CD4-positive, alpha-beta T cell treated with Interleukin-10 for 1 hour (primary cell): ENCODE data around the gene PAQR9.
"Not testable (repeated sequence)": the region's sequence is repeated elsewhere in the genome, so short reads cannot be mapped to it uniquely, and the experiment has no call there.

Experiments used
- DNase-seq: peaks from one replicate; pipeline ENCODE4 v3.0.0-alpha.2; 2020

PAQR9 gene, protein sequence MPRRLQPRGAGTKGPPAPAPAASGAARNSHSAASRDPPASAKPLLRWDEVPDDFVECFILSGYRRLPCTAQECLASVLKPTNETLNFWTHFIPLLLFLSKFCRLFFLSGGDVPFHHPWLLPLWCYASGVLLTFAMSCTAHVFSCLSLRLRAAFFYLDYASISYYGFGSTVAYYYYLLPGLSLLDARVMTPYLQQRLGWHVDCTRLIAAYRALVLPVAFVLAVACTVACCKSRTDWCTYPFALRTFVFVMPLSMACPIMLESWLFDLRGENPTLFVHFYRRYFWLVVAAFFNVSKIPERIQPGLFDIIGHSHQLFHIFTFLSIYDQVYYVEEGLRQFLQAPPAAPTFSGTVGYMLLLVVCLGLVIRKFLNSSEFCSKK

GRCh38 chr3:142963516-142964448, at the start of gene PAQR9:
TSS of gene PAQR9 (minus strand) at chr3:142963674. CDS start at chr3:142963336, 338 bp downstream.
- no peak for DNase-seq

DNA sequence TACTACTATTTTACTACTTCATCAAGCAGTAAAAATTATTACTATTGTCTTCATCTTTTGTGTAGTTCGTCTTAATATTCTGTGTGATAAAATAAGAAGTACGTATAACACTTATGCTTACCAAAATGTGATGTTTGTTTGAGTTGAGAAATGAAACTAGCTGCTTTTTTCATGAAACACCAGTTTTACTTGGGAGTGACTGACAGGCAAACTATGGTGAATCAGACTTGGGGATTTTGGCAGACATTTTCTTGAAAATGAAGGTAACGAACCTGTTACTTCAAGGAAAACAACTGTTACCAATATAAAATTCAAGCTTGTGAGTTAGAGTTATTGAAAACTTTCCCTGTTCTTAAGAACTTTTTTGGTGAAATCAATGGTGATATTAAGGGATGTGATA, 48.2 kb upstream of the PAQR9 start:
- DNase-seq, result no peak

- no peak for DNase-seq
These were observed 46.5 kb upstream of the PAQR9 start for GRCh38 chr3:143010024-143010423.

- no peak for DNase-seq
These were observed 41.3 kb upstream of the PAQR9 start for GRCh38 chr3:143004823-143005222.

- DNase-seq, result no peak
These were observed 39.3 kb upstream of the PAQR9 start for GRCh38 chr3:143002727-143003126.

- peak; percentile 21 for DNase-seq
These were observed 38.7 kb upstream of the PAQR9 start for GRCh38 chr3:143002083-143002712.

DNA sequence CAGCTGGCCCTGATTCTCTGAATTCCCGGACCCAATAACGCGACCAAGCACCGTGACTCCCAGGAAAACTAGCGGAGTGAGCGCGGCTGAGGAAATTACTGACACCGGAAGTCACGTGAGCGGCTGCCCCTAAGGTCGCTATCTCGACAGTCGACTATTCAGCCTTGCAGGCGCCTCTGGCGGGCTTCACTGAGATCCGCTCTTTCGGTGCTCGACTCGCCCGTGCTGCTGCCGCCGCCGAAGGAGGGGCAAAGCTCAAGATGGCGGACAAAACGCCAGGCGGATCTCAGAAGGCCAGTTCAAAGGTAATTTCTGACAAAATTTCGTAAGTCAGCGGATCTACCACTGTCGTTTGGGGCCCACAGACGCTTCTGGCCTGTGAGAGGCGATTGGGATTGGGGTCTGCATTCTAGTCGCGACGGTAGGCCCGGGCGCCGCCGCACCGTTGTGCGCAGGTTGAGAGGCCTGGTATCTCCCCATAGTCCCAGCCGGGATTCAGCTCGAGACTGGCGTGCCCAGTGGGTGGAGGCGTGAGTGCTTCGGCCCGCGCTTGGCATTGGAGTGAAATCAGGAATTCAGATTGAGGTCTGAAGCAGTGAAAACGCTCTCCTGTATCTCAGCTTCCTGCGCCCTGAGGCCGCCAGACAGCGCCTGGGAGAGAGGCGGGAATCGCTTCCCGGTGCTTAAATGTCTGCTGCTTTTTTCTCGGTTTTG, 38.1 kb upstream of the PAQR9 start, which contains the start of gene U2SURP:
U2SURP (plus strand) TSS at position 202 of the 714 bp plus-strand sequence; CDS start at position 261, 59 bp downstream.
- DNase-seq, result peak; percentile 94

- DNase-seq, result no peak
These were observed 37.5 kb upstream of the PAQR9 start for GRCh38 chr3:143001034-143001368.

DNA sequence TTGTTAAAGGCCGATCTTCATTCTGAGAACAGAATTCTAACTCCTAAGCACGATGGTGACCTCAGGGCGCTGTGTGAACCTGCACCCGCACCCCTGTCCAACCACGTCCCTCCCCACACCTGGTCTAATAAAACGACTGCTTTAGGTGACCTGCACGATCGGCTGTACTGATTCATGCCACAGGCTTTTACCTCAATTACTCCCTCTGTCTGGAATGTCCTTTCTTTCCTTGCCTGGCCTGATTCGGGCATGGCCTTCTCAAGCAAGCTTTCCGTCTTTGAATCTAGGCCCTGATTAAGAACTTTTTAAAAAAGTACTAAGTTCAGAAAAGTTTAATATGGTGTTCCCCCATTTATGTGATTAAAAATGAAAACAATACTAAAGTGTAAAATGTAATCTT, 37.1 kb upstream of the PAQR9 start:
- no peak for DNase-seq

- DNase-seq, result no peak
These were observed 36.4 kb upstream of the PAQR9 start for GRCh38 chr3:142999881-143000280.

DNA sequence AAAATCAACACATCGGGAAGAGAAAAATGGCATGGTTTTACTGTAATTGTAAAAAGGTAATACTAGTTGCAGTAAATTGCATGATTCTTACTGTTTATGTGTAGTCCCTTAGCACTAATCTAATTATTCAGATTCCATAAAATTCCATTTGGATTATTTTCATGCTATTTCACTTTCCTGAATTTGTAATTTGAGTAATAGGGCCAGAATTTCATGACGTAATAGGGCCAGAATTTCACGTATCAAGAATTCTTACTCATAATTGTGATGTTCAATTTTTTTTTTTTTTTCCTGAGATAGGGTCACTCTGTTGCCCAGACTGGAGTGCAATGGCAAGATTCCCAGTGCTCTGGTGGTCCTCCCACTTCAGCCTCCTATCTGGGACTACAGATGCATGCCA, 35.0 kb upstream of the PAQR9 start:
- no peak for DNase-seq

GRCh38 chr3:142997330-142997729, 33.9 kb upstream of the PAQR9 start:
- no peak for DNase-seq

DNA sequence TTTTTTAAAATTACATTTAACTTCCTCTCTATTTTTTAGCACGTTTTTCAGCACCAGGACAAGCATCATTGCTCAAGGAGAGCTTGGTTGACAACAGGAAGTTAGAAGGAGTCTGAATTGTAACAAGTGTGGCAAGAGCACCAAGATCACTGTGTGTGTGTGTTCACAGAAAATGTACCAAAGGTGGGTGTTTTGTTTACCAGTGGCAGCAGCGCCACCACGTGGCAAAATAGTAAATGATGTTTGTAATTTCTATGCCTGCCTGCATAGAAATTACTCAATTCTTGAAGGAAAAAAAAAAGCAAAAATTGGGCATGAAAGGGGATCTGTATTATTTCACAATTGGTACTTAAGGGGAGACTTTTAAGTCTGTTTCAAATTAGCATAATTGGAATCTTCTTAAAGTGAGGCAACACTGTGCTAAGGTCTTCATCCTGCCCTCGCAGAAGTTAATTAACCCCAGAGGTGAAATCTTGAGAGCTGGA, 30.5 kb upstream of the PAQR9 start:
- DNase-seq, result peak; percentile 70

DNA sequence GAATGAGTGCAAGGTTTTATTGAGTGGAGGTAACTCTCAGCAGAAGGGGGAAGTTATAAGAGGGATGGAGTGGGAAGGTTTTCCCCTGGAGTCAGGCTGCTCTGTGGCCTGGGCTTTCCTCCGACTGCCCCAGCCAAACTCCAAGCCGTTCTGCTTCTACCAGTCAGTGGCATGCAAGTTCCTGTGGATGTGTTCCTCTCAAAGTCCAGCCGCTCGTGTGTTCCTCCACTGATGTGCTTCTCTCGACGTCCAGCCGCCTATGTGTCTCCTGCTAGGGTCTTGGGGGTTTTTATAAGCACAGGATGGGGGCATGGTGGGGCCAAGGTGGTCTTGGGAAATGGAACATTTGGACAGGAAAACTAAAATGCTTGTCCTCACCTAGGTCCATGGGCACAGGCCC, 28.8 kb upstream of the PAQR9 start:
- DNase-seq, result no peak

GRCh38 chr3:142990721-142991120, 27.2 kb upstream of the PAQR9 start:
- DNase-seq, result no peak

- DNase-seq, result not testable (repeated sequence)
These were observed 25.4 kb upstream of the PAQR9 start for GRCh38 chr3:142988826-142989225.

DNA sequence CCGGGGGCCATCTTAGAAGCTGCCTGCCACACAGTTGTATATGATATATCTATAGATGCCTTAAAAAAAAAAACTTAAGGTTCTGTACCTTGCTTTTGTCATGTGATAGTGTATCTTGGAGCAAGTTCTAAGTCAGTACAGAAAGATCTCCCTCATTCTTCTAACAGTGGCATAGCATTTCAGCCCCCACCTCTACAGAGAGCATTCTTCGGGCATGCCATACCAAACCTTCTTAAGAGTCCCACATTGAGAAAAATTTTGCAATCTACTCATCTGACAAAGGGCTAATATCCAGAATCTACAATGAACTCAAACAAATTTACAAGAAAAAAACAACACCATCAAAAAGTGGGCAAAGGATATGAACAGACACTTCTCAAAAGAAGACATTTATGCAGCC, 24.7 kb upstream of the PAQR9 start:
- DNase-seq, result not testable (repeated sequence)

GRCh38 chr3:142987707-142988106, 24.2 kb upstream of the PAQR9 start:
- no peak for DNase-seq

GRCh38 chr3:142987080-142987700, 23.7 kb upstream of the PAQR9 start:
- peak; percentile 53 for DNase-seq

GRCh38 chr3:142984255-142984654, 20.8 kb upstream of the PAQR9 start:
- DNase-seq, result no peak

GRCh38 chr3:142983318-142983717, 19.8 kb upstream of the PAQR9 start:
- DNase-seq, result no peak
